ENCODE data around the gene TSC22D2.

Gene TSC22D2

GRCh38 chr3:150411106-150411460 lies 3.0 kb downstream of the TSC22D2 start:
- Histone ChIP-seq H3K9me3 (ENCODE audit: insufficient read depth, low read length) (no peaks in the 10 kb centered on the region), H3F3A (ENCODE audit: insufficient read depth) (peaks cover 18% of the 10 kb centered on the region), H3K27ac (ENCODE audit: low read depth, low read length) (no peak overlapping the region), H4K20me1 (ENCODE audit: low read depth, low read length) (peaks cover 45% of the 10 kb centered on the region), H3K4me3 (ENCODE audit: insufficient read depth, low read length, poor library complexity, severe bottlenecking) (peak overlapping the region; percentile 90), H3K27me3 (ENCODE audit: low read length) (no peaks in the 10 kb centered on the region), H3K79me2 (ENCODE audit: insufficient read depth, low read length) (peaks cover 71% of the 10 kb centered on the region), H3K4me2 (ENCODE audit: low read depth, low read length, poor library complexity, severe bottlenecking) (peak overlapping the region; percentile 99), H2AFZ (ENCODE audit: low read depth, low read length, severe bottlenecking) (no peak overlapping the region), H3K36me3 (ENCODE audit: low read length) (peaks cover 21% of the 10 kb centered on the region), H3K9me2 (replicated peaks; ENCODE audit: insufficient read depth, low read length) (no peaks in the 10 kb centered on the region), H3K9ac (ENCODE audit: low read length) (peak overlapping the region; percentile 94)
- TF ChIP-seq EZH2phosphoT487 (conservative IDR thresholded peaks at IDR 0.05; ENCODE audit: low read length) (no peak), CTCF (IDR thresholded peaks at IDR 0.05; ENCODE audit: insufficient read depth, low read length, poor library complexity, severe bottlenecking) (no peak)

DNA sequence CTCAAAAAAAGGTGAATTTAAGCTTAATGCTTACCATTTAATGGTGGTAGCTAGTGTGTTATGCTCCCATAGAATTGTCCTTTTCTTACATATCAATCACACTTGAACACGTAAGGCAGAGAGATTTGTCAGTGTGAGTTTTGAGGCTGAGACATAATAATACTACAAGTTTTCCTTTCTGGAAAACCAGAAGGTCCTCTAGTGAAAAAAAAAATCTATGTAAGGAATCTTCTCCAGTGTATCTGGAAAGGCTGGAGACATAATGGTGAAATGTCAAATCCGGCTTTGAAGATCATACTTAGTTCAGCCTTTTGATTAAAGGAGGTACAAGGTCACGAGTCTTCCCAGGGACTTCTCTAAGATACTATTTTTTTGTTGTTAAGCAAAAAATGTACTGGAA lies 3.4 kb downstream of the TSC22D2 start:
- H3K79me2 ChIP-seq (ENCODE audit: insufficient read depth, low read length): peaks cover 75% of the 10 kb centered on the region
- no peaks in the 10 kb centered on the region for H3K27me3 ChIP-seq (ENCODE audit: low read length)
- no peaks in the 10 kb centered on the region for H3K9me3 ChIP-seq (ENCODE audit: insufficient read depth, low read length)
- H3K9me2 ChIP-seq (replicated peaks; ENCODE audit: insufficient read depth, low read length): no peaks in the 10 kb centered on the region
- H3K4me3 ChIP-seq (ENCODE audit: insufficient read depth, low read length, poor library complexity, severe bottlenecking): peak overlapping the region; percentile 90
- no peak overlapping the region for H2AFZ ChIP-seq (ENCODE audit: low read depth, low read length, severe bottlenecking)
- no peak overlapping the region for H3K27ac ChIP-seq (ENCODE audit: low read depth, low read length)
- H3K4me2 ChIP-seq (ENCODE audit: low read depth, low read length, poor library complexity, severe bottlenecking): peak overlapping the region; percentile 99
- TF ChIP-seq EZH2phosphoT487 (conservative IDR thresholded peaks at IDR 0.05; ENCODE audit: low read length): no peak
- no peak for TF ChIP-seq CTCF (IDR thresholded peaks at IDR 0.05; ENCODE audit: insufficient read depth, low read length, poor library complexity, severe bottlenecking)
- peaks cover 23% of the 10 kb centered on the region for H3K36me3 ChIP-seq (ENCODE audit: low read length)
- H3F3A ChIP-seq (ENCODE audit: insufficient read depth): peaks cover 18% of the 10 kb centered on the region
- H3K9ac ChIP-seq (ENCODE audit: low read length): peak overlapping the region; percentile 94
- H4K20me1 ChIP-seq (ENCODE audit: low read depth, low read length): peaks cover 48% of the 10 kb centered on the region

GRCh38 chr3:150411976-150412375 lies 3.9 kb downstream of the TSC22D2 start:
- Histone ChIP-seq H3K4me2 (ENCODE audit: low read depth, low read length, poor library complexity, severe bottlenecking) (peak overlapping the region; percentile 99), H4K20me1 (ENCODE audit: low read depth, low read length) (peaks cover 53% of the 10 kb centered on the region), H3K79me2 (ENCODE audit: insufficient read depth, low read length) (peaks cover 80% of the 10 kb centered on the region), H3K27ac (ENCODE audit: low read depth, low read length) (no peak overlapping the region), H3K36me3 (ENCODE audit: low read length) (peaks cover 27% of the 10 kb centered on the region), H2AFZ (ENCODE audit: low read depth, low read length, severe bottlenecking) (no peak overlapping the region), H3K27me3 (ENCODE audit: low read length) (no peaks in the 10 kb centered on the region), H3K4me3 (ENCODE audit: insufficient read depth, low read length, poor library complexity, severe bottlenecking) (peak overlapping the region; percentile 90), H3K9ac (ENCODE audit: low read length) (peak overlapping the region; percentile 94), H3K9me2 (replicated peaks; ENCODE audit: insufficient read depth, low read length) (no peaks in the 10 kb centered on the region), H3F3A (ENCODE audit: insufficient read depth) (peaks cover 18% of the 10 kb centered on the region), H3K9me3 (ENCODE audit: insufficient read depth, low read length) (no peaks in the 10 kb centered on the region)
- TF ChIP-seq EZH2phosphoT487 (conservative IDR thresholded peaks at IDR 0.05; ENCODE audit: low read length) (no peak), CTCF (IDR thresholded peaks at IDR 0.05; ENCODE audit: insufficient read depth, low read length, poor library complexity, severe bottlenecking) (no peak)
